Right cardiac atrium (tissue), 5 donors: ENCODE results near the gene FABP3. TPM values are rescaled to one million over a fixed set of nuclear protein-coding genes. Genes with fewer than 3 reads are reported as not detected.

Experiments
- polyA plus RNA-seq: library from polyadenylated mRNA; stranded (reverse); fragments of 200-250 nt; gene quantifications from one replicate; pipeline ENCODE4 v1.2.3, GENCODE V29; 2013
- total RNA-seq, 4 donors: library from RNA; stranded (reverse); fragmentation: NEBNext Ultra II Directional; extraction: Animal tissue kit (Norgen Biotek cat#: 25700); gene quantifications; one replicate each; pipeline ENCODE4 v1.2.1, GENCODE V29; 2021
- donor health status: healthy with polysubstance abuse.
- donor health status: DM: no; HTN: yes; CAD: no.
- donor health status: DM: no; HTN: no; CAD: no.
- donor health status: DM: no; HTN: yes; CAD: no; lungs with severe emphysema.
- donor health status: DM: yes; HTN: yes; CAD: no.

Gene FABP3
- total and polyA plus RNA-seq, 5 donors: 2,322 to 6,193 (median 2,722) TPM

Other genes starting within 250 kb of the FABP3 start
- not detected for gene NKAIN1, start 133.2 kb downstream of the FABP3 start, total RNA-seq
- 0.02 TPM for gene NKAIN1, start 133.2 kb downstream of the FABP3 start, polyA plus RNA-seq
- 10 to 100 TPM; 20.9 to 28.2 (median 25.3) TPM for gene SNRNP40, start 76.3 kb downstream of the FABP3 start, total RNA-seq
- 13.9 TPM for gene SNRNP40, start 76.3 kb downstream of the FABP3 start, polyA plus RNA-seq
- gene ZCCHC17, start 76.0 kb downstream of the FABP3 start, total RNA-seq: 10 to 100 TPM; 14.7 to 21.7 (median 20.0) TPM
- gene ZCCHC17, start 76.0 kb downstream of the FABP3 start, polyA plus RNA-seq: 23.5 TPM
- gene SERINC2, start 40.1 kb upstream of the FABP3 start, total RNA-seq: 1 to 10 TPM; 1.3 to 1.7 (median 1.4) TPM
- 2.5 TPM for gene SERINC2, start 40.1 kb upstream of the FABP3 start, polyA plus RNA-seq
- gene TINAGL1, start 203.4 kb upstream of the FABP3 start, total RNA-seq: 100 to 1,000 TPM in 3 of 4 donors, 10 to 100 TPM in 1; 94.7 to 141 (median 122) TPM
- 186 TPM for gene TINAGL1, start 203.4 kb upstream of the FABP3 start, polyA plus RNA-seq
- under 1 TPM in 2 of 4 donors, not detected in 2; 0.14 to 0.37 TPM for gene HCRTR1, start 244.6 kb upstream of the FABP3 start, total RNA-seq
- gene HCRTR1, start 244.6 kb upstream of the FABP3 start, polyA plus RNA-seq: 0.18 TPM